A549 treated with CORT108297 at 1 μM for 4 hours (cell line): ENCODE results near the gene PRIMPOL. TPM values are rescaled to one million over a fixed set of nuclear protein-coding genes. Genes with fewer than 3 reads are reported as not detected.

Experiments used
- total RNA-seq: library from RNA; stranded (reverse); fragments of 200-300 nt; extraction: Qiagen RNA extraction; gene quantifications from 5 replicates; pipeline ENCODE4 v1.2.3, GENCODE V29; 2022

The PRIMPOL gene, protein sequence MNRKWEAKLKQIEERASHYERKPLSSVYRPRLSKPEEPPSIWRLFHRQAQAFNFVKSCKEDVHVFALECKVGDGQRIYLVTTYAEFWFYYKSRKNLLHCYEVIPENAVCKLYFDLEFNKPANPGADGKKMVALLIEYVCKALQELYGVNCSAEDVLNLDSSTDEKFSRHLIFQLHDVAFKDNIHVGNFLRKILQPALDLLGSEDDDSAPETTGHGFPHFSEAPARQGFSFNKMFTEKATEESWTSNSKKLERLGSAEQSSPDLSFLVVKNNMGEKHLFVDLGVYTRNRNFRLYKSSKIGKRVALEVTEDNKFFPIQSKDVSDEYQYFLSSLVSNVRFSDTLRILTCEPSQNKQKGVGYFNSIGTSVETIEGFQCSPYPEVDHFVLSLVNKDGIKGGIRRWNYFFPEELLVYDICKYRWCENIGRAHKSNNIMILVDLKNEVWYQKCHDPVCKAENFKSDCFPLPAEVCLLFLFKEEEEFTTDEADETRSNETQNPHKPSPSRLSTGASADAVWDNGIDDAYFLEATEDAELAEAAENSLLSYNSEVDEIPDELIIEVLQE
- 5.8 to 7.0 TPM (median 6.6 TPM) in 5 replicates for total RNA-seq

DNA sequence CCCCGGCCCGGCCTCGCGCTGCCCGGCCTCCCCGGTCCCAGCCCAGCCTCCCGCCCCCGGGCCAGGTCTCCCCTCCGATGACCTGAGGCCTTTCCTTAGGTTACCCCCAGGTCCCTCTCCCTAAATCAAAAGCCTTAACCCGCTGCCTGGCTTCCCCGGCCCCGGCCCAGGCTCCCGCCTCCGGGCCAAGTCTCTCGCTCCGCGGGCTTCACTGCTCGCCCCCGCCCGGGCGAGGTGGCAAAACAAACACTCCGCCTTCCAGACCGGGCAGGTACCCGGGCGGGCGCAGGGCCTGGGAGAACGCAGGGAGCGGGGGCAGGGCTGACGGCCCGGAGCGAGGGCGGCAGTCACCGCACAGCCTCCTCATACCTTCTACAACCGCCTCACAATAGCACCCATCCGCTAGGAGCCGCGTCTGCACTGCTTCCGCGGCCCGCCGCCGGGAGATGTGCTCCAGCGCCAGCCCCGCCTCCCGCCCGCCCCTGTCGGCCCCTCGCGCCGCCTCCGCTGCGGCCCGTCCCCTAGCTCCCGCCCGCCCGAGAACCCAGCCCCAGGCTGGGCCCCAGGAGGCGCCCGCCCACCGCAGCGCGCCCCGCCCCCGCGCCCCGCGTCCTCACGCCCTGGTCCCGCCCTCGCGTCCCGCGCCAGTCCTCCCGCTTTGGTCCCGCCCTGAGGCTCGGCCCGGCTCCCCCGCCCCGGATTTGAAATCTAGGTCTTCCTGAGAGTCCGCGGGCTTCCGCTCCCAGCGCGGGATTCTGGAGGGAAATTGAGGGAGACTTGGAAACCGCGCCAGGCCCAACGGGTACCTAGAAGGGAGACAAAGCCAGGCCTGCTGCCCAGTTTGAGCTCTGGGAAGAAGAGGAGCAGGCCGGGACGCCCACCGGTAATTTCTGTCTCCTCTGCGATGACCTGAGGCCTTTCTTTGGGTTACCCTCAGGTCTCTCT, at the start of gene PRIMPOL, which contains the start of gene CASP3:
TSS of gene PRIMPOL (plus strand) at position 713 of the 945 bp plus-strand sequence. CDS start 7,403 bp downstream, outside the sequence.
TSS of gene CASP3 (minus strand) at position 422 of the 945 bp plus-strand sequence. CDS start 10,994 bp downstream, outside the sequence.

DNA sequence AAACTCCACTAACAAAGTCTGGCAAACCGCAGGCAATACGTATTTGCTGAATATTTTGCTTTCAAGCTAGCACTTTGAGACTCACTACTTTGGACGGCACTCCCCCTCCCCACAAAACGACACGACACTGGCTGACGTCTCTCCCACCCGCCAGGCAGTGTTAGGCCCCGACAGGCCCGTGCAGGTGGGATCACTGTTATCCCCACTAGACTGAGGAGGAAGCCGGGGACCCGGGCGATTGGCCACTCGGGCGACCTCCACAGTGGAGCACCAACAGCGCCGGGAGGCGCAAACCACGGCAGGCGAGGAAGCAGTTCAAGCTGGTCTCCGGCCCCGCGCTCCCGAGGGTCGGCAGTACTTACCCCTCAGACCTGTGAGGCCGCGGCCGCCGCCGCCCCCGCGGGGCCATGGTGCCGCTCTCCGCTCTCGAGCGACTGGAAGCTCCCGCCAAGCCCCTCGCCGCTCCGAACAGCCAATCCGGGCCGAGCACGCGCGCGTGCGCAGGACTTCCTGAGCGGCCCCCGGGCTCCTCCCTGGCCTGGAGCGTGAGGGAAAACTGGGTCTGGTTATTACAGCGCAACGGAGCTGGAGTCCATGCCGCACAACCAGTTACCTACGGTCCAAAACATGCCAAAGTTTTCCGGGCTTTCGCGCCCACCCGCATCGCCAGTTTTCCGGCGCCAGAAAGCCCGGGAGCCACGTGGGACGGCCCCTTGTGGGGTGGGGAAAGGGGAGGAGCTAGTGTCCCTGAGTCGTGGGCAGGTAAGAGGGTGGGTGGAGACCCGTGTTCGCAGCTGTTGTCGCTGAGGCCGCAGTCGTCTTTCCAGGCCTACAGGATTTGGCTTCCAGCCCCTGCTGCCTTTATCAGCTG, 84.4 kb downstream of the PRIMPOL start, which contains the start of gene CENPU:
TSS of gene CENPU (minus strand) at position 443 of the 871 bp plus-strand sequence. CDS start at position 409, 34 bp downstream.

Other genes with a start within 250 kb of the PRIMPOL start
- 11.1 to 15.7 TPM (median 11.8 TPM) in 5 replicates for gene IRF2, start 175.2 kb upstream of the PRIMPOL start, total RNA-seq
- 20.0 to 25.8 TPM (median 21.2 TPM) in 5 replicates for gene CASP3, start 291 bp upstream of the PRIMPOL start, total RNA-seq
- gene CENPU, start 84.4 kb downstream of the PRIMPOL start, total RNA-seq, result 20.9 to 26.5 TPM (median 21.5 TPM) in 5 replicates
- gene ACSL1, start 176.2 kb downstream of the PRIMPOL start, total RNA-seq, result 13.0 to 16.4 TPM (median 13.7 TPM) in 5 replicates